Measurements from ENCODE around the gene RPS15.
A peak's percentile ranks its signal among the peaks of the same experiment; 100 is the strongest.

Gene RPS15

GRCh38 chr19:1474765-1475351, 36.7 kb downstream of the RPS15 start:
- TF ChIP-seq CTCF (IDR thresholded peaks at IDR 0.05) (no peak), ZFX (IDR thresholded peaks at IDR 0.05; ENCODE audit: borderline replicate concordance) (no peak)
- no peak overlapping the region for H3K27ac ChIP-seq

GRCh38 chr19:1475751-1476437, 37.7 kb downstream of the RPS15 start:
- TF ChIP-seq CTCF (IDR thresholded peaks at IDR 0.05) = no peak
- TF ChIP-seq ZFX (IDR thresholded peaks at IDR 0.05; ENCODE audit: borderline replicate concordance) = no peak
- no peak overlapping the region for H3K27ac ChIP-seq

- peak overlapping the region; percentile 8; the same call in 1 of the 2 replicates for H3K27ac ChIP-seq
Observed at GRCh38 chr19:1477056-1477455, 38.9 kb downstream of the RPS15 start.

- TF ChIP-seq ZFX (IDR thresholded peaks at IDR 0.05; ENCODE audit: borderline replicate concordance) = no peak
- no peak for TF ChIP-seq CTCF (IDR thresholded peaks at IDR 0.05)
- peak within 1 kb of the TSS; percentile 85 for H3K27ac ChIP-seq
Observed at GRCh38 chr19:1478934-1479707, 40.9 kb downstream of the RPS15 start, which contains the start of gene C19orf25. Gene C19orf25 (minus strand): TSS chr19:1479215. CDS start chr19:1478903, 312 bp downstream.

- no peak for TF ChIP-seq CTCF (IDR thresholded peaks at IDR 0.05)
- TF ChIP-seq ZFX (IDR thresholded peaks at IDR 0.05; ENCODE audit: borderline replicate concordance) = no peak
- no peak overlapping the region for H3K27ac ChIP-seq
Observed at GRCh38 chr19:1481224-1481892, 43.2 kb downstream of the RPS15 start.

GRCh38 chr19:1481893-1482360, 43.7 kb downstream of the RPS15 start:
- no peak overlapping the region for H3K27ac ChIP-seq
- TF ChIP-seq ZFX (IDR thresholded peaks at IDR 0.05; ENCODE audit: borderline replicate concordance) (no peak), CTCF (IDR thresholded peaks at IDR 0.05) (no peak)

GRCh38 chr19:1482361-1483130, 44.4 kb downstream of the RPS15 start:
- TF ChIP-seq CTCF (IDR thresholded peaks at IDR 0.05) (no peak), ZFX (IDR thresholded peaks at IDR 0.05; ENCODE audit: borderline replicate concordance) (no peak)
- no peak overlapping the region for H3K27ac ChIP-seq

Data from 22Rv1 (cell line).